ENCODE results near the gene DMWD. TPM values are rescaled to one million over a fixed set of nuclear protein-coding genes. Genes with fewer than 3 reads are reported as not detected.

The DMWD gene
- total RNA-seq, 1 experiment from 2014 or later = 24.3 TPM

GRCh38 chr19:45779231-45780145 is 13.2 kb downstream of the DMWD start:
- DNase-seq (ENCODE audit: low read depth, low spot score) = peak; percentile 85

GRCh38 chr19:45778010-45778661 is 14.5 kb downstream of the DMWD start:
- in situ Hi-C loops (cut with HindIII; ENCODE audit: low pct_unique_long_range_greater_than_20kb, low sequenced_read_pairs) = no loop called here
- DNase-seq (ENCODE audit: low read depth, low spot score) = no peak

More at GRCh38 chr19:45779231-45780145, 13.2 kb downstream of the DMWD start:
- in situ Hi-C loops (cut with HindIII; ENCODE audit: low pct_unique_long_range_greater_than_20kb, low sequenced_read_pairs) = no loop called here

- in situ Hi-C loops (cut with HindIII; ENCODE audit: low pct_unique_long_range_greater_than_20kb, low sequenced_read_pairs) = no loop called here
- no peak for DNase-seq (ENCODE audit: low read depth, low spot score)
Observed at GRCh38 chr19:45777395-45777961, 15.2 kb downstream of the DMWD start.

- in situ Hi-C loops (cut with HindIII; ENCODE audit: low pct_unique_long_range_greater_than_20kb, low sequenced_read_pairs) = no loop called here
- no peak for DNase-seq (ENCODE audit: low read depth, low spot score)
Observed at GRCh38 chr19:45774765-45775164, 17.9 kb downstream of the DMWD start.

- in situ Hi-C loops (cut with HindIII; ENCODE audit: low pct_unique_long_range_greater_than_20kb, low sequenced_read_pairs) = no loop called here
- DNase-seq (ENCODE audit: low read depth, low spot score) = no peak
Observed at GRCh38 chr19:45773384-45773783, 19.3 kb downstream of the DMWD start.

- no peak for DNase-seq (ENCODE audit: low read depth, low spot score)
- in situ Hi-C loops (cut with HindIII; ENCODE audit: low pct_unique_long_range_greater_than_20kb, low sequenced_read_pairs) = no loop called here
Observed at GRCh38 chr19:45772912-45773311, 19.7 kb downstream of the DMWD start.

- no peak for DNase-seq (ENCODE audit: low read depth, low spot score)
- in situ Hi-C loops (cut with HindIII; ENCODE audit: low pct_unique_long_range_greater_than_20kb, low sequenced_read_pairs) = no loop called here
Observed at GRCh38 chr19:45772130-45772840, 20.4 kb downstream of the DMWD start.

GRCh38 chr19:45771311-45771933 is 21.2 kb downstream of the DMWD start:
- in situ Hi-C loops (cut with HindIII; ENCODE audit: low pct_unique_long_range_greater_than_20kb, low sequenced_read_pairs) = no loop called here
- no peak for DNase-seq (ENCODE audit: low read depth, low spot score)

- in situ Hi-C loops (cut with HindIII; ENCODE audit: low pct_unique_long_range_greater_than_20kb, low sequenced_read_pairs) = no loop called here
- DNase-seq (ENCODE audit: low read depth, low spot score) = peak; percentile 98
Observed at GRCh38 chr19:45770192-45771101, 22.2 kb downstream of the DMWD start.

GRCh38 chr19:45769821-45770191 is 22.8 kb downstream of the DMWD start:
- DNase-seq (ENCODE audit: low read depth, low spot score) = peak; percentile 35
- in situ Hi-C loops (cut with HindIII; ENCODE audit: low pct_unique_long_range_greater_than_20kb, low sequenced_read_pairs) = no loop called here

- peak; percentile 97 for DNase-seq (ENCODE audit: low read depth, low spot score)
- in situ Hi-C loops (cut with HindIII; ENCODE audit: low pct_unique_long_range_greater_than_20kb, low sequenced_read_pairs) = no loop called here
Observed at GRCh38 chr19:45768984-45769782, 23.5 kb downstream of the DMWD start, which contains the start of gene SIX5. SIX5 (minus strand) TSS chr19:45769252; CDS start chr19:45768844, 408 bp downstream.

GRCh38 chr19:45768655-45768983 is 24.0 kb downstream of the DMWD start:
- DNase-seq (ENCODE audit: low read depth, low spot score) = no peak
- in situ Hi-C loops (cut with HindIII; ENCODE audit: low pct_unique_long_range_greater_than_20kb, low sequenced_read_pairs) = no loop called here

GRCh38 chr19:45767881-45768654 is 24.6 kb downstream of the DMWD start:
- DNase-seq (ENCODE audit: low read depth, low spot score) = peak; percentile 39
- in situ Hi-C loops (cut with HindIII; ENCODE audit: low pct_unique_long_range_greater_than_20kb, low sequenced_read_pairs) = no loop called here

GRCh38 chr19:45767410-45767880 is 25.2 kb downstream of the DMWD start:
- in situ Hi-C loops (cut with HindIII; ENCODE audit: low pct_unique_long_range_greater_than_20kb, low sequenced_read_pairs) = no loop called here
- DNase-seq (ENCODE audit: low read depth, low spot score) = peak; percentile 33

- DNase-seq (ENCODE audit: low read depth, low spot score) = no peak
- in situ Hi-C loops (cut with HindIII; ENCODE audit: low pct_unique_long_range_greater_than_20kb, low sequenced_read_pairs) = no loop called here
Observed at GRCh38 chr19:45766869-45767346, 25.7 kb downstream of the DMWD start.
